Keratinocyte (primary cell): ENCODE measurements around the gene CCR7.

Experiments used
- EZH2 ChIP-seq: IDR thresholded peaks from one replicate; pipeline ENCODE4 v1.6.1; 2012; ENCODE audit warnings: inconsistent platforms, mild to moderate bottlenecking, low read length, moderate library complexity
- TF ChIP-seq, protein P1 (sequence below), 3 experiments: IDR thresholded peaks in 1 of 3; conservative IDR thresholded peaks in 1 of 3; optimal IDR thresholded peaks in 1 of 3; 2 replicates in 2 of 3; 3 replicates in 1 of 3; pipeline versions ENCODE3 to v1.5.1; 2011; ENCODE audit warnings: low read length in 3 of 3, mild to moderate bottlenecking in 3 of 3, moderate library complexity in 2 of 3, control low read depth in 1 of 3, inconsistent platforms in 1 of 3; ENCODE audit not compliant: insufficient read depth in 2 of 3; ENCODE audit errors: extremely low read depth in 1 of 3

- TF ChIP-seq, protein P1, sequence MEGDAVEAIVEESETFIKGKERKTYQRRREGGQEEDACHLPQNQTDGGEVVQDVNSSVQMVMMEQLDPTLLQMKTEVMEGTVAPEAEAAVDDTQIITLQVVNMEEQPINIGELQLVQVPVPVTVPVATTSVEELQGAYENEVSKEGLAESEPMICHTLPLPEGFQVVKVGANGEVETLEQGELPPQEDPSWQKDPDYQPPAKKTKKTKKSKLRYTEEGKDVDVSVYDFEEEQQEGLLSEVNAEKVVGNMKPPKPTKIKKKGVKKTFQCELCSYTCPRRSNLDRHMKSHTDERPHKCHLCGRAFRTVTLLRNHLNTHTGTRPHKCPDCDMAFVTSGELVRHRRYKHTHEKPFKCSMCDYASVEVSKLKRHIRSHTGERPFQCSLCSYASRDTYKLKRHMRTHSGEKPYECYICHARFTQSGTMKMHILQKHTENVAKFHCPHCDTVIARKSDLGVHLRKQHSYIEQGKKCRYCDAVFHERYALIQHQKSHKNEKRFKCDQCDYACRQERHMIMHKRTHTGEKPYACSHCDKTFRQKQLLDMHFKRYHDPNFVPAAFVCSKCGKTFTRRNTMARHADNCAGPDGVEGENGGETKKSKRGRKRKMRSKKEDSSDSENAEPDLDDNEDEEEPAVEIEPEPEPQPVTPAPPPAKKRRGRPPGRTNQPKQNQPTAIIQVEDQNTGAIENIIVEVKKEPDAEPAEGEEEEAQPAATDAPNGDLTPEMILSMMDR (optimal IDR thresholded peaks at IDR 0.05 in 1 of 3, IDR thresholded peaks at IDR 0.05 in 1 of 3, conservative IDR thresholded peaks at IDR 0.05 in 1 of 3; ENCODE audit: extremely low read depth in 1 of 3, insufficient read depth in 2 of 3, low read length in 3 of 3): no peak
- TF ChIP-seq EZH2: no peak
Observed at GRCh38 chr17:40536295-40537171, 28.7 kb downstream of the CCR7 start.
